ENCODE measurements around the gene CKB. TPM values are rescaled to one million over a fixed set of nuclear protein-coding genes. Genes with fewer than 3 reads are reported as not detected.
A peak's percentile ranks its signal among the peaks of the same experiment; 100 is the strongest.

CKB gene
- total and polyA plus RNA-seq, 10 donors, result 8.0 to 28.4 (median 16.1) TPM

DNA sequence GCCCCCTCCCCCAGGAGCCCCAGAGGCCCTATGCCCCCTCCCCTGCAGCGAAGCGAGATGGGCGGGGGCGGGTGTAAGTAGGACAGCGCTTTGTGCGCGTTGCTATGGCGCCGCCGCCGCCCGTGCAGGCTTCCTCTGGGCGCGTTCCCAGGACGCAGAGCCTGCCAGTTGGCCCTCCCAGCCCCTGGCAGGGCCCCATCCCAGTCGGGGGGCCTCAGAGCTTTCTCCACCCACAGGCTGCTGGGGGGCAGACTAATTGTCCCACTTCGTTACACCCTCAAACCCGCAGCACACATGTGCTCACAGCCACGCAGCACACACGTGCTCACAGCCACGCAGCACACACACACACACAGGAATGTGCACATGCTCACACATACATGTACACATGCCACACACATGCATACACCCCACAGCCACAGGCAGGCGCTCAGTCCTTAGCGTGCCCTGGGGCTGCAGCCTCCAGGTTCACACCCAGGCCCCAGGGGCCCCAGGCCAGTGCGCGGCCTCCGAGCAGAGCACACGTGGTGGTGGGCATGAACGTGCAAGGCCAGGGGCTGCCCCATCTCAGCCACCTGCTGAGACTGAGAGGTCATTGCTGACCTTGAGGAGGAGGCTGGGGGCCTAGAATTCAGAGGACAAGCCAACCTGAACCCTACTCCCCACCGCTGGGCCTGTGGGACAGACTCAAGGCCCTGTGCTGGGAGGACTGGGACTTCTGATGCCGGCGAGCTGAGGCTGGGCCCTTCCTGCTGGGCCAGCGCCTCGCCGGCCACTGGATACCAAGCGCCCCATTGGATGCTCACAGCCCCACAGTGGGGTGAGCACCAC is 22.0 kb upstream of the CKB start:
- TF ChIP-seq, protein P1, sequence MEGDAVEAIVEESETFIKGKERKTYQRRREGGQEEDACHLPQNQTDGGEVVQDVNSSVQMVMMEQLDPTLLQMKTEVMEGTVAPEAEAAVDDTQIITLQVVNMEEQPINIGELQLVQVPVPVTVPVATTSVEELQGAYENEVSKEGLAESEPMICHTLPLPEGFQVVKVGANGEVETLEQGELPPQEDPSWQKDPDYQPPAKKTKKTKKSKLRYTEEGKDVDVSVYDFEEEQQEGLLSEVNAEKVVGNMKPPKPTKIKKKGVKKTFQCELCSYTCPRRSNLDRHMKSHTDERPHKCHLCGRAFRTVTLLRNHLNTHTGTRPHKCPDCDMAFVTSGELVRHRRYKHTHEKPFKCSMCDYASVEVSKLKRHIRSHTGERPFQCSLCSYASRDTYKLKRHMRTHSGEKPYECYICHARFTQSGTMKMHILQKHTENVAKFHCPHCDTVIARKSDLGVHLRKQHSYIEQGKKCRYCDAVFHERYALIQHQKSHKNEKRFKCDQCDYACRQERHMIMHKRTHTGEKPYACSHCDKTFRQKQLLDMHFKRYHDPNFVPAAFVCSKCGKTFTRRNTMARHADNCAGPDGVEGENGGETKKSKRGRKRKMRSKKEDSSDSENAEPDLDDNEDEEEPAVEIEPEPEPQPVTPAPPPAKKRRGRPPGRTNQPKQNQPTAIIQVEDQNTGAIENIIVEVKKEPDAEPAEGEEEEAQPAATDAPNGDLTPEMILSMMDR (IDR thresholded peaks at IDR 0.05 in 8 of 11, conservative IDR thresholded peaks at IDR 0.05 in 3 of 11), result no peak
- TF ChIP-seq POLR2A (IDR thresholded peaks at IDR 0.05) (no peak), POLR2AphosphoS5 (IDR thresholded peaks at IDR 0.05) (no peak)
- H3K27me3 ChIP-seq (replicated peaks in 1 of 7), result peaks cover 0 to 51% (median 5%) of the 10 kb centered on the region in 7 donors
- 76 to 90% (median 82%) methylated on average over 12 to 35 of the region's 35 CpGs for WGBS, 5 donors
- no peaks in the 10 kb centered on the region for H3K9me3 ChIP-seq
- H3K36me3 ChIP-seq, result no peaks in the 10 kb centered on the region
- peak; percentile 60 for DNase-seq
- no peak overlapping the region for H3K4me3 ChIP-seq
- H3K4me1 ChIP-seq, result peaks cover 0 to 39% (median 18%) of the 10 kb centered on the region in 6 donors
- intact Hi-C loops (cut with DNase I; ENCODE audit: low total_unique reads), result no loop called here
- no peak overlapping the region for H3K27ac ChIP-seq

DNA sequence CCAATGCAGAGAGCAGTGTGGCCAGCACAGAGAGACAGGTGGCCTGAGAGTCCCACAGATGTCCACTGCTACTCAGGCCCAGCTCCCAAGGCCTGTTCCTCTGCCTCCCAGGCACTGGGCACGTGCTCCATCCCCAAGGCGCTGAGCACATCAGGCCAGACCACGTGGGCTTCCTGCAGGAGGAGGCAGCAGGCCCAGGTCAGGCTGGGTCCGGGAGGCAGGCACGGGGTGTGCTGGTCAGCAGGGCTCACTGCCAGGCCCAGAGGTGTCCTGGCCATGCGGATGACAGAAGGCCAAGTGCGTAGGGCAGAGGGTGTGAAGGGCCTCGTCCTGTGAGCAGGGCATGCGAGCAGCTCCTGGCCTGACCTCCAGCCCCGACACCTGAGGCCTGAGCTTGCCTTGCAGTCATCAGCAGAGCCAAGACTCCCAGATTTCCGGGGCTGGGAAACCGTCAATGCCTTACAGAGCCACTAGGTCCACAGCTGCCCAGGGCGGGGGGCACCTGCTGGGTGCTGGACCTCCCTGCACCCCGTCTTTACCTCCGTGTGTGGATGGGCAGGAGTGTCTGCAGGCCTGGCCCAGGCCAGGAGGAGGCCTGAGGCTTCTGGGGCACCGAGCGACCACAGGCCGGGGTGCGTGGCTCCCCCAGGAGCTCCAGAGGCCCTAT is 21.2 kb upstream of the CKB start:
- Histone ChIP-seq H3K36me3 (no peaks in the 10 kb centered on the region), H3K27ac (no peak overlapping the region), H3K27me3 (replicated peaks in 1 of 7) (peaks cover 0 to 59% (median 5%) of the 10 kb centered on the region in 7 donors), H3K9me3 (no peaks in the 10 kb centered on the region), H3K4me1 (peaks cover 0 to 46% (median 19%) of the 10 kb centered on the region in 6 donors), H3K4me3 (no peak overlapping the region)
- peak; percentile 72 for DNase-seq
- intact Hi-C loops (cut with DNase I; ENCODE audit: low total_unique reads), result no loop called here
- TF ChIP-seq POLR2A (IDR thresholded peaks at IDR 0.05) (no peak), POLR2AphosphoS5 (IDR thresholded peaks at IDR 0.05) (peak in 1 of 3 donors; percentile 16)
- WGBS, 5 donors, result 86 to 94% (median 89%) methylated on average over 8 to 19 of the region's 19 CpGs; no CpG with 5 or more reads in 1 of the 5 donors

GRCh38 chr14:103543140-103543539 is 20.5 kb upstream of the CKB start:
- intact Hi-C loops (cut with DNase I; ENCODE audit: low total_unique reads), result no loop called here
- no peaks in the 10 kb centered on the region for H3K36me3 ChIP-seq
- H3K4me3 ChIP-seq, result no peak overlapping the region
- peak; percentile 54 for DNase-seq
- H3K27ac ChIP-seq, result no peak overlapping the region
- H3K4me1 ChIP-seq, result peaks cover 0 to 51% (median 20%) of the 10 kb centered on the region in 6 donors
- H3K9me3 ChIP-seq, result no peaks in the 10 kb centered on the region
- TF ChIP-seq POLR2AphosphoS5 (IDR thresholded peaks at IDR 0.05), result no peak
- no peak for TF ChIP-seq POLR2A (IDR thresholded peaks at IDR 0.05)
- TF ChIP-seq, protein P1 (IDR thresholded peaks at IDR 0.05 in 8 of 11, conservative IDR thresholded peaks at IDR 0.05 in 3 of 11), result no peak
- H3K27me3 ChIP-seq (replicated peaks in 1 of 7), result peaks cover 0 to 66% (median 5%) of the 10 kb centered on the region in 7 donors
- WGBS, 5 donors, result 77 to 88% (median 87%) methylated on average over 7 to 10 of the region's 10 CpGs

GRCh38 chr14:103542605-103543088 is 20.0 kb upstream of the CKB start:
- intact Hi-C loops (cut with DNase I; ENCODE audit: low total_unique reads), result no loop called here
- TF ChIP-seq POLR2AphosphoS5 (IDR thresholded peaks at IDR 0.05), result no peak
- TF ChIP-seq, protein P1 (IDR thresholded peaks at IDR 0.05 in 8 of 11, conservative IDR thresholded peaks at IDR 0.05 in 3 of 11), result no peak
- no peak for TF ChIP-seq POLR2A (IDR thresholded peaks at IDR 0.05)
- H3K4me3 ChIP-seq, result no peak overlapping the region
- 42 to 51% (median 51%) methylated on average over 10 to 18 of the region's 18 CpGs for WGBS, 5 donors
- H3K27ac ChIP-seq, result no peak overlapping the region
- DNase-seq, result peak; percentile 68
- H3K36me3 ChIP-seq, result no peaks in the 10 kb centered on the region
- peaks cover 0 to 51% (median 20%) of the 10 kb centered on the region in 6 donors for H3K4me1 ChIP-seq
- H3K27me3 ChIP-seq (replicated peaks in 1 of 7), result peaks cover 0 to 68% (median 5%) of the 10 kb centered on the region in 7 donors
- no peaks in the 10 kb centered on the region for H3K9me3 ChIP-seq
